ENCODE measurements around the gene ODF2L. TPM values are rescaled to one million over a fixed set of nuclear protein-coding genes. Genes with fewer than 3 reads are reported as not detected.
A peak's percentile ranks its signal among the peaks of the same experiment; 100 is the strongest.

Gene ODF2L, protein sequence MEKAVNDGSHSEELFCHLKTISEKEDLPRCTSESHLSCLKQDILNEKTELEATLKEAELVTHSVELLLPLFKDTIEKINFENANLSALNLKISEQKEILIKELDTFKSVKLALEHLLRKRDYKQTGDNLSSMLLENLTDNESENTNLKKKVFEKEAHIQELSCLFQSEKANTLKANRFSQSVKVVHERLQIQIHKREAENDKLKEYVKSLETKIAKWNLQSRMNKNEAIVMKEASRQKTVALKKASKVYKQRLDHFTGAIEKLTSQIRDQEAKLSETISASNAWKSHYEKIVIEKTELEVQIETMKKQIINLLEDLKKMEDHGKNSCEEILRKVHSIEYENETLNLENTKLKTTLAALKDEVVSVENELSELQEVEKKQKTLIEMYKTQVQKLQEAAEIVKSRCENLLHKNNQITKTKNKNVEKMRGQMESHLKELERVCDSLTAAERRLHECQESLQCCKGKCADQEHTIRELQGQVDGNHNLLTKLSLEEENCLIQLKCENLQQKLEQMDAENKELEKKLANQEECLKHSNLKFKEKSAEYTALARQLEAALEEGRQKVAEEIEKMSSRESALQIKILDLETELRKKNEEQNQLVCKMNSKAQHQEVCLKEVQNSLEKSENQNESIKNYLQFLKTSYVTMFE
- total RNA-seq (21.1 and 29.6 TPM in 2 replicates), polyA plus RNA-seq (36.6 and 39.2 TPM in 2 replicates)

- Histone ChIP-seq H3K4me1 (ENCODE audit: low read depth) (peaks cover 7% of the 10 kb centered on the region), H3K36me3 (no peaks in the 10 kb centered on the region), H3K27ac (peak within 1 kb of the TSS; percentile 89), H3K9me3 (ENCODE audit: low read depth) (no peaks in the 10 kb centered on the region), H3K4me3 (peak within 1 kb of the TSS; percentile 96), H3K27me3 (no peaks in the 10 kb centered on the region)
- TF ChIP-seq, protein P1, sequence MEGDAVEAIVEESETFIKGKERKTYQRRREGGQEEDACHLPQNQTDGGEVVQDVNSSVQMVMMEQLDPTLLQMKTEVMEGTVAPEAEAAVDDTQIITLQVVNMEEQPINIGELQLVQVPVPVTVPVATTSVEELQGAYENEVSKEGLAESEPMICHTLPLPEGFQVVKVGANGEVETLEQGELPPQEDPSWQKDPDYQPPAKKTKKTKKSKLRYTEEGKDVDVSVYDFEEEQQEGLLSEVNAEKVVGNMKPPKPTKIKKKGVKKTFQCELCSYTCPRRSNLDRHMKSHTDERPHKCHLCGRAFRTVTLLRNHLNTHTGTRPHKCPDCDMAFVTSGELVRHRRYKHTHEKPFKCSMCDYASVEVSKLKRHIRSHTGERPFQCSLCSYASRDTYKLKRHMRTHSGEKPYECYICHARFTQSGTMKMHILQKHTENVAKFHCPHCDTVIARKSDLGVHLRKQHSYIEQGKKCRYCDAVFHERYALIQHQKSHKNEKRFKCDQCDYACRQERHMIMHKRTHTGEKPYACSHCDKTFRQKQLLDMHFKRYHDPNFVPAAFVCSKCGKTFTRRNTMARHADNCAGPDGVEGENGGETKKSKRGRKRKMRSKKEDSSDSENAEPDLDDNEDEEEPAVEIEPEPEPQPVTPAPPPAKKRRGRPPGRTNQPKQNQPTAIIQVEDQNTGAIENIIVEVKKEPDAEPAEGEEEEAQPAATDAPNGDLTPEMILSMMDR (IDR thresholded peaks at IDR 0.05; ENCODE audit: low read depth, low read length) = no peak
- DNase-seq (ENCODE audit: low read depth in 1 of 2, low spot score in 1 of 2) = peak; percentile 90 to 92
Observed at GRCh38 chr1:86395751-86396497, at the start of gene ODF2L. Gene ODF2L (minus strand): TSS chr1:86396323. CDS start chr1:86387027, 9,296 bp downstream.

DNA sequence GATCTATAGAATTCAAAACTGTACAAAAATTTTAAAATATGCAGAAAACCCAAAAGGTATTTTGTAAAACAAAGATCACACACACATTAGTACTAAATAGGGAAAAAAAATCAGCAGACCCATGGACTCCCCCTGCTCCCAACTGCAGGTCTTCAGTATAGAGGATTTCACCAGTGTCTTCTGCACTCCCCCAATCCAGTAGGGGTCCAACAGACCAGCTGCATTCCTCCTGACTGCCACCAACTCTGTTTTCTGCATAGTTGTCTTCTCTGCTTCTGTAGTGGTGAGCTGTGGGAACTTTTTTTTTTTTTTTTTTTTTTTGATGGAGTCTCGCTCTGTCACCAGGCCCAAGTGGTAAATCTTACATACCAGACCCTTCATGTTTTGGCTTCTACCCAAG, 49.8 kb upstream of the ODF2L start:
- H3K27me3 ChIP-seq = no peaks in the 10 kb centered on the region

GRCh38 chr1:86441997-86442396, 45.9 kb upstream of the ODF2L start:
- H3K4me1 ChIP-seq (ENCODE audit: low read depth) = no peaks in the 10 kb centered on the region
- no peak for DNase-seq (ENCODE audit: low read depth in 1 of 2, low spot score in 1 of 2)
- H3K27me3 ChIP-seq = no peaks in the 10 kb centered on the region
- TF ChIP-seq, protein P1 (IDR thresholded peaks at IDR 0.05; ENCODE audit: low read depth, low read length) = no peak
- H3K27ac ChIP-seq = no peak overlapping the region
- no peaks in the 10 kb centered on the region for H3K9me3 ChIP-seq (ENCODE audit: low read depth)
- no peak overlapping the region for H3K4me3 ChIP-seq
- no peaks in the 10 kb centered on the region for H3K36me3 ChIP-seq

More for the DNA sequence above, 49.8 kb upstream of the ODF2L start:
- H3K27ac ChIP-seq = no peak overlapping the region
- TF ChIP-seq, protein P1 (IDR thresholded peaks at IDR 0.05; ENCODE audit: low read depth, low read length) = no peak
- H3K36me3 ChIP-seq = no peaks in the 10 kb centered on the region
- H3K4me3 ChIP-seq = no peak overlapping the region
- no peaks in the 10 kb centered on the region for H3K4me1 ChIP-seq (ENCODE audit: low read depth)
- H3K9me3 ChIP-seq (ENCODE audit: low read depth) = no peaks in the 10 kb centered on the region
- DNase-seq (ENCODE audit: low read depth in 1 of 2, low spot score in 1 of 2) = peak in 1 of 2 donors; percentile 19

- no peaks in the 10 kb centered on the region for H3K36me3 ChIP-seq
- no peak overlapping the region for H3K27ac ChIP-seq
- no peak overlapping the region for H3K4me3 ChIP-seq
- H3K4me1 ChIP-seq (ENCODE audit: low read depth) = no peaks in the 10 kb centered on the region
- H3K27me3 ChIP-seq = no peaks in the 10 kb centered on the region
- no peak for DNase-seq (ENCODE audit: low read depth in 1 of 2, low spot score in 1 of 2)
- no peaks in the 10 kb centered on the region for H3K9me3 ChIP-seq (ENCODE audit: low read depth)
- TF ChIP-seq, protein P1 (IDR thresholded peaks at IDR 0.05; ENCODE audit: low read depth, low read length) = no peak
Observed at GRCh38 chr1:86441581-86441980, 45.5 kb upstream of the ODF2L start.

- no peaks in the 10 kb centered on the region for H3K4me1 ChIP-seq (ENCODE audit: low read depth)
- TF ChIP-seq, protein P1 (IDR thresholded peaks at IDR 0.05; ENCODE audit: low read depth, low read length) = no peak
- no peak for DNase-seq (ENCODE audit: low read depth in 1 of 2, low spot score in 1 of 2)
- no peaks in the 10 kb centered on the region for H3K36me3 ChIP-seq
- no peaks in the 10 kb centered on the region for H3K27me3 ChIP-seq
- no peak overlapping the region for H3K4me3 ChIP-seq
- H3K9me3 ChIP-seq (ENCODE audit: low read depth) = no peaks in the 10 kb centered on the region
- no peak overlapping the region for H3K27ac ChIP-seq
Observed at GRCh38 chr1:86436041-86436440, 39.9 kb upstream of the ODF2L start.
